Measurements from ENCODE around the gene IFT81.
A peak's percentile ranks its signal among the peaks of the same experiment; 100 is the strongest.
"Not testable (repeated sequence)": the region's sequence is repeated elsewhere in the genome, so short reads cannot be mapped to it uniquely, and the experiment has no call there.

Gene IFT81

GRCh38 chr12:110199339-110200123 is 75.4 kb downstream of the IFT81 start:
- no peak for DNase-seq (ENCODE audit: low spot score)

- no peak for DNase-seq (ENCODE audit: low spot score)
These were observed 75.9 kb downstream of the IFT81 start for GRCh38 chr12:110200124-110200417.

GRCh38 chr12:110201995-110202394 is 77.8 kb downstream of the IFT81 start:
- DNase-seq (ENCODE audit: low spot score), result no peak

- peak; percentile 92 for DNase-seq (ENCODE audit: low spot score)
These were observed 79.4 kb downstream of the IFT81 start for GRCh38 chr12:110203546-110203945.

GRCh38 chr12:110205931-110206330 is 81.8 kb downstream of the IFT81 start:
- no peak for DNase-seq (ENCODE audit: low spot score)

GRCh38 chr12:110211639-110212536 is 87.7 kb downstream of the IFT81 start:
- not testable (repeated sequence) for DNase-seq (ENCODE audit: low spot score)

GRCh38 chr12:110217996-110218674 is 94.0 kb downstream of the IFT81 start:
- DNase-seq (ENCODE audit: low spot score), result no peak

GRCh38 chr12:110222027-110222426 is 97.9 kb downstream of the IFT81 start:
- no peak for DNase-seq (ENCODE audit: low spot score)

GRCh38 chr12:110222433-110222832 is 98.3 kb downstream of the IFT81 start:
- DNase-seq (ENCODE audit: low spot score), result no peak

GRCh38 chr12:110223777-110224378 is 99.7 kb downstream of the IFT81 start:
- DNase-seq (ENCODE audit: low spot score), result no peak

- peak; percentile 78 for DNase-seq (ENCODE audit: low spot score)
These were observed 100.5 kb downstream of the IFT81 start for GRCh38 chr12:110224379-110225304.

GRCh38 chr12:110227138-110227537 is 103.0 kb downstream of the IFT81 start:
- DNase-seq (ENCODE audit: low spot score), result no peak

- not testable (repeated sequence) for DNase-seq (ENCODE audit: low spot score)
These were observed 104.2 kb downstream of the IFT81 start for GRCh38 chr12:110228348-110228747.

- DNase-seq (ENCODE audit: low spot score), result no peak
These were observed 104.6 kb downstream of the IFT81 start for GRCh38 chr12:110228756-110229155.

GRCh38 chr12:110229409-110229808 is 105.3 kb downstream of the IFT81 start:
- DNase-seq (ENCODE audit: low spot score), result no peak

GRCh38 chr12:110230655-110231054 is 106.5 kb downstream of the IFT81 start:
- no peak for DNase-seq (ENCODE audit: low spot score)

- no peak for DNase-seq (ENCODE audit: low spot score)
These were observed 109.2 kb downstream of the IFT81 start for GRCh38 chr12:110233212-110233903.

- DNase-seq (ENCODE audit: low spot score), result peak; percentile 30
These were observed 110.2 kb downstream of the IFT81 start for GRCh38 chr12:110234331-110234751.

GRCh38 chr12:110234755-110235154 is 110.6 kb downstream of the IFT81 start:
- peak; percentile 28 for DNase-seq (ENCODE audit: low spot score)

- no peak for DNase-seq (ENCODE audit: low spot score)
These were observed 111.2 kb downstream of the IFT81 start for GRCh38 chr12:110235383-110235782.

Data from pons (tissue), 1 donor.